Stomach smooth muscle (tissue), 2 donors: ENCODE data around the gene LIFR.
"Not testable (repeated sequence)": the region's sequence is repeated elsewhere in the genome, so short reads cannot be mapped to it uniquely, and the experiment has no call there.

Experiments
- H3K27ac ChIP-seq: one replicate; pipeline ENCODE4 v1.7.0; 2013; ENCODE audit warnings: mild to moderate bottlenecking, low read length, inconsistent platforms
- H3K27me3 ChIP-seq, 2 donors: one replicate each; pipeline ENCODE4 v1.7.0; 2013; ENCODE audit warnings: low read length in 2 of 2; ENCODE audit not compliant: insufficient read depth in 2 of 2, control insufficient read depth in 1 of 2
- H3K36me3 ChIP-seq, 2 donors: one replicate each; pipeline ENCODE4 v1.7.0; 2013; ENCODE audit warnings: low read length in 2 of 2; ENCODE audit not compliant: control insufficient read depth in 2 of 2, insufficient read depth in 2 of 2
- H3K4me1 ChIP-seq: one replicate; pipeline ENCODE4 v1.7.0; 2013; ENCODE audit warnings: low read length; ENCODE audit not compliant: control insufficient read depth, insufficient read depth
- H3K4me3 ChIP-seq, 2 donors: one replicate each; pipeline ENCODE4 v1.7.0; 2013; ENCODE audit warnings: low read length in 2 of 2
- H3K9ac ChIP-seq, 2 donors: one replicate each; pipeline ENCODE4 v1.7.0; 2013; ENCODE audit warnings: low read length in 2 of 2, mild to moderate bottlenecking in 1 of 2
- H3K9me3 ChIP-seq, 2 donors: one replicate each; pipeline ENCODE4 v1.7.0; 2013; ENCODE audit warnings: low read length in 2 of 2; ENCODE audit not compliant: control insufficient read depth in 2 of 2
- donor health status: healthy.
- donor health status: Pancreatic carcinoma.

The LIFR gene

GRCh38 chr5:38533286-38534155 is 22.9 kb downstream of the LIFR start:
- no peaks in the 10 kb centered on the region for H3K27me3 ChIP-seq
- no peaks in the 10 kb centered on the region for H3K9me3 ChIP-seq
- no peak overlapping the region for H3K9ac ChIP-seq
- H3K27ac ChIP-seq: no peak overlapping the region
- no peaks in the 10 kb centered on the region for H3K36me3 ChIP-seq
- peaks cover 6% of the 10 kb centered on the region for H3K4me1 ChIP-seq
- H3K4me3 ChIP-seq: no peak overlapping the region

DNA sequence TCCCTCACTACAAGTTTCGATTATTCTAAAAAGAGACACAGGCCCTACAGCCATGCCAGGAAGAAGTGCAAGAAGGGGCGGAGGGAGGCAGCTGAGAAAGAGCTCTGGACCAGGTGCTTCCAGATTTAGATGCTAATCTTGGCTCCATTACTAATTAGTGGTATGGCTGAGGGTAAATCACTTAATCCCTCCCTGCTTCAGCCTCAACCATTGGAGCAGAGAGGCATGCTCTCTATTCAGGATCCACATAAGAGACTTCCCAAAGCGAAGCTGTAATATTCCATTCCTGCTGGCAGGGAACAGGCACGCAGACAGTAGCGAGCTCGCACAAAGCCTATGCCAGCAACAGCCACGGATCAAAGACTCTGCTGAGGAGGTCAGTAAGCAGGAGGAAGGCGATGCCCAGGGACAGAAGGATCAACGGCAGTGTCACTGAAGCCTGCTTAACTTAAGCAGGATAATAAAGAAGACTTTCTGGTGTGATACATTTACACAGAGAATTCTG is 24.2 kb downstream of the LIFR start:
- Histone ChIP-seq H3K9me3 (no peaks in the 10 kb centered on the region), H3K27ac (no peak overlapping the region), H3K27me3 (no peaks in the 10 kb centered on the region), H3K9ac (peak overlapping the region in 1 of 2 donors; percentile 13), H3K4me1 (peaks cover 6% of the 10 kb centered on the region), H3K4me3 (peak overlapping the region in 1 of 2 donors; percentile 47), H3K36me3 (no peaks in the 10 kb centered on the region)

GRCh38 chr5:38531518-38531917 is 24.9 kb downstream of the LIFR start:
- H3K9me3 ChIP-seq: no peaks in the 10 kb centered on the region
- H3K9ac ChIP-seq: no peak overlapping the region
- H3K36me3 ChIP-seq: peaks cover 0 to 4% of the 10 kb centered on the region in 2 donors
- no peak overlapping the region for H3K27ac ChIP-seq
- no peak overlapping the region for H3K4me3 ChIP-seq
- H3K4me1 ChIP-seq: peaks cover 6% of the 10 kb centered on the region
- no peaks in the 10 kb centered on the region for H3K27me3 ChIP-seq

DNA sequence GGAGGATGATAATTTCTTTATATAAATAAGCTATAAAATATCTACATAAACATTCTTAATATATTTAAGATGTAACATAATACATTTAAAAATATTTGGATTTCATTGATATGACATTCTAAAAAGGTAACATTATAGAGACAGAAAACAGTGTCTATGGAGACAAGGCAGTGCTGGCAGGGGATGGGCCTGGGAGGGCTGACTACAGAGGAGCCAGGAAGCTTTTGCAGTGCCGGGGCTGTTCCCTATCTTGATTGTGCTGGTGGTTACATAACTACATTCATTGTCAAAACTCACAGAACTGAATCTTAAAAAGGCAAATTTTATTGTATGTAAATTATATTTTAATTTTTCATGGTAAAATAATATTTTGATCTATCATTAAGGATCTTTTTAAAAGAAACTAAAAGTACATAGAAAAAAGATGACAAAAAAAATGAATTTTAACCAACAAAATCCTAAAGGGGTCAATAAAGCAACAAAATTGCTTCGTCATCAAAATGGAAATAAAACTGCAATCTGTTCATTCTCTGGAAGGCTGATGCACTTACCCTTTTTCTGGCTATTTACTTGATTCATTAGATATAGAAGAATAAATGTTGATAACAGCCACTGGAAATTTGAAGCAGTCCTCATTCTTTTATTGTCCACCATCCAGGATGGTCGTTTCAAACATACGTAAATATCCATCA is 26.3 kb downstream of the LIFR start:
- Histone ChIP-seq H3K9ac (no peak overlapping the region), H3K4me1 (no peaks in the 10 kb centered on the region), H3K36me3 (peaks cover 0 to 4% of the 10 kb centered on the region in 2 donors), H3K27ac (no peak overlapping the region), H3K27me3 (no peaks in the 10 kb centered on the region), H3K4me3 (no peak overlapping the region), H3K9me3 (no peaks in the 10 kb centered on the region)

GRCh38 chr5:38528162-38528703 is 28.2 kb downstream of the LIFR start:
- peaks cover 0 to 4% of the 10 kb centered on the region in 2 donors for H3K36me3 ChIP-seq
- H3K27me3 ChIP-seq: no peaks in the 10 kb centered on the region
- H3K9ac ChIP-seq: no peak overlapping the region
- no peak overlapping the region for H3K4me3 ChIP-seq
- no peak overlapping the region for H3K27ac ChIP-seq
- no peaks in the 10 kb centered on the region for H3K4me1 ChIP-seq
- H3K9me3 ChIP-seq: no peaks in the 10 kb centered on the region

GRCh38 chr5:38527475-38527874 is 29.0 kb downstream of the LIFR start:
- H3K9me3 ChIP-seq: no peaks in the 10 kb centered on the region
- H3K4me1 ChIP-seq: no peaks in the 10 kb centered on the region
- H3K27ac ChIP-seq: no peak overlapping the region
- no peak overlapping the region for H3K9ac ChIP-seq
- H3K4me3 ChIP-seq: no peak overlapping the region
- H3K36me3 ChIP-seq: peaks cover 0 to 4% of the 10 kb centered on the region in 2 donors
- H3K27me3 ChIP-seq: no peaks in the 10 kb centered on the region

GRCh38 chr5:38524022-38524421 is 32.4 kb downstream of the LIFR start:
- Histone ChIP-seq H3K36me3 (peaks cover 13 to 17% of the 10 kb centered on the region in 2 donors), H3K27me3 (no peaks in the 10 kb centered on the region), H3K4me3 (no peak overlapping the region), H3K4me1 (no peaks in the 10 kb centered on the region), H3K9ac (no peak overlapping the region), H3K9me3 (no peaks in the 10 kb centered on the region), H3K27ac (no peak overlapping the region)

GRCh38 chr5:38519476-38519875 is 37.0 kb downstream of the LIFR start:
- Histone ChIP-seq H3K4me1 (no peaks in the 10 kb centered on the region), H3K27me3 (no peaks in the 10 kb centered on the region), H3K27ac (no peak overlapping the region), H3K4me3 (no peak overlapping the region), H3K9me3 (no peaks in the 10 kb centered on the region), H3K9ac (no peak overlapping the region), H3K36me3 (peaks cover 13 to 16% of the 10 kb centered on the region in 2 donors)

DNA sequence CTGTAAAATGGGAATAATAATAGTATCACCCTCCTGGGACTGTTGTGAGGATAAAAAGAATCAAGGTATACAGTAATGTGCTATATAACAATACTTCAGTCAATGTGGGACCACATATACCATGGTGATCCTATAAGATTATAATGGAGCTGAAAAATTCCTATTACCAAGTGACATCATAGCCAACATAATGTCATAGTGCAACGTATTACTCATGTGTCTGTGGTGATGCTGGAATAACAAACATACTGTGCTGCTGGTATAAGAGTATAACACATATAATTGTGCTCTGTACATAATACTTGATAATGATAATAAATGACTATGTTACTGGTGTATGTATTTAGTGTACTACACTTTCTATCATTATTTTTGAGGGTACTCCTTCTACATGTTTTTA is 38.1 kb downstream of the LIFR start:
- no peak overlapping the region for H3K4me3 ChIP-seq
- H3K27ac ChIP-seq: no peak overlapping the region
- H3K9ac ChIP-seq: no peak overlapping the region
- H3K36me3 ChIP-seq: peaks cover 13 to 16% of the 10 kb centered on the region in 2 donors
- no peaks in the 10 kb centered on the region for H3K27me3 ChIP-seq
- H3K9me3 ChIP-seq: no peaks in the 10 kb centered on the region
- no peaks in the 10 kb centered on the region for H3K4me1 ChIP-seq

DNA sequence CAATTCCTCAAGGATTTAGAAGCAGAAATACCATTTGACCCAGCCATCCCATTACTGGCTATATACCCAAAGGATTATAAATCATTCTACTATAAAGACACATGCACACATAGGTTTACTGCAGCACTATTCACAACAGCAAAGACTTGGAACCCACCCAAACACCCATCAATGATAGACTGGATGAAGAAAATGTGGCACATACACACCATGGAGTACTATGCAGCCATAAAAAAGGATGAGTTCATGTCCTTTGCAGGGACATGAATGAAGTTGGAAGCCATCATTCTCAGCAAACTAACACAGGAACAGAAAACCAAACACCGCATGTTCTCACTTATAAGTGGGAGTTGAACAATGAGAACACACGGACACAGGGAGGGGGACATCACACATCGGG is 39.8 kb downstream of the LIFR start:
- H3K4me1 ChIP-seq, H3K9ac ChIP-seq, H3K27ac ChIP-seq, H3K4me3 ChIP-seq, H3K27me3 ChIP-seq, H3K9me3 ChIP-seq: not testable (repeated sequence)
- peaks cover 7 to 13% of the 10 kb centered on the region in 2 donors for H3K36me3 ChIP-seq
